GM19043 (cell line): ENCODE results near the gene GUCY2F.

ENCODE experiments used
- ATAC-seq: cut with Tn5 transposase; IDR thresholded peaks from one replicate; pipeline ENCODE4 v1.9.1; 2021; ENCODE audit warnings: low read depth; ENCODE audit not compliant: unreplicated experiment

GUCY2F gene

GRCh38 chrX:109398061-109398460, 83.8 kb downstream of the GUCY2F start:
- ATAC-seq: no peak

- ATAC-seq: no peak
Measured at GRCh38 chrX:109393859-109394258, 88.0 kb downstream of the GUCY2F start.

- ATAC-seq: no peak
Measured at GRCh38 chrX:109392895-109393294, 89.0 kb downstream of the GUCY2F start.

- ATAC-seq: no peak
Measured at GRCh38 chrX:109390556-109390955, 91.3 kb downstream of the GUCY2F start.

- no peak for ATAC-seq
Measured at GRCh38 chrX:109389917-109390316, 92.0 kb downstream of the GUCY2F start.

- no peak for ATAC-seq
Measured at GRCh38 chrX:109384699-109385098, 97.2 kb downstream of the GUCY2F start.

GRCh38 chrX:109382332-109382731, 99.6 kb downstream of the GUCY2F start:
- ATAC-seq: no peak

- no peak for ATAC-seq
Measured at GRCh38 chrX:109378281-109378680, 103.6 kb downstream of the GUCY2F start.

- ATAC-seq: no peak
Measured at GRCh38 chrX:109374262-109374960, 107.5 kb downstream of the GUCY2F start.

GRCh38 chrX:109373468-109373867, 108.4 kb downstream of the GUCY2F start:
- ATAC-seq: no peak

GRCh38 chrX:109372716-109373115, 109.2 kb downstream of the GUCY2F start:
- ATAC-seq: no peak

- ATAC-seq: no peak
Measured at GRCh38 chrX:109372291-109372690, 109.6 kb downstream of the GUCY2F start.

- no peak for ATAC-seq
Measured at GRCh38 chrX:109362101-109362500, 119.8 kb downstream of the GUCY2F start.

GRCh38 chrX:109360301-109360700, 121.6 kb downstream of the GUCY2F start:
- no peak for ATAC-seq

GRCh38 chrX:109357706-109358105, 124.2 kb downstream of the GUCY2F start:
- no peak for ATAC-seq

- no peak for ATAC-seq
Measured at GRCh38 chrX:109356684-109357083, 125.2 kb downstream of the GUCY2F start.

GRCh38 chrX:109352066-109352588, 129.8 kb downstream of the GUCY2F start:
- ATAC-seq: no peak

GRCh38 chrX:109351557-109351956, 130.3 kb downstream of the GUCY2F start:
- no peak for ATAC-seq

GRCh38 chrX:109350551-109350950, 131.3 kb downstream of the GUCY2F start:
- ATAC-seq: no peak

GRCh38 chrX:109350051-109350450, 131.8 kb downstream of the GUCY2F start:
- ATAC-seq: no peak

GRCh38 chrX:109347632-109348031, 134.3 kb downstream of the GUCY2F start:
- ATAC-seq: no peak

- ATAC-seq: no peak
Measured at GRCh38 chrX:109346491-109346890, 135.4 kb downstream of the GUCY2F start.

GRCh38 chrX:109345856-109346255, 136.0 kb downstream of the GUCY2F start:
- ATAC-seq: no peak
